Mesendoderm (in vitro differentiated cells): ENCODE measurements around the gene ARSG.
A peak's percentile ranks its signal among the peaks of the same experiment; 100 is the strongest.
"Not testable (repeated sequence)": the region's sequence is repeated elsewhere in the genome, so short reads cannot be mapped to it uniquely, and the experiment has no call there.

Experiments
- DNase-seq: peaks from one replicate; pipeline ENCODE4 v3.0.0; 2013
- H2AK5ac ChIP-seq: 2 replicates; pipeline ENCODE4 v1.6.1; 2013; ENCODE audit warnings: low read length, inconsistent platforms
- H2BK120ac ChIP-seq: 2 replicates; pipeline ENCODE4 v1.6.1; 2013; ENCODE audit warnings: low read depth, mild to moderate bottlenecking, low read length, moderate library complexity, mixed read lengths
- H2BK15ac ChIP-seq: replicated peaks from 2 replicates; pipeline ENCODE4 v1.6.1; 2013; ENCODE audit warnings: low read depth, mild to moderate bottlenecking, moderate library complexity
- H2BK5ac ChIP-seq: 2 replicates; pipeline ENCODE4 v1.6.1; 2013; ENCODE audit warnings: low read length, inconsistent platforms
- H3K18ac ChIP-seq: 2 replicates; pipeline ENCODE4 v1.6.1; 2013; ENCODE audit warnings: mild to moderate bottlenecking, low read length, mixed read lengths
- H3K23ac ChIP-seq: one replicate; pipeline ENCODE4 v1.6.1; 2013; ENCODE audit warnings: low read length
- H3K27ac ChIP-seq: 2 replicates; pipeline ENCODE4 v1.5.1; 2013; ENCODE audit warnings: low read depth, mild to moderate bottlenecking, inconsistent platforms, low read length, moderate library complexity
- H3K27me3 ChIP-seq: 2 replicates; pipeline ENCODE4 v1.6.1; 2013; ENCODE audit warnings: low read length, control low read depth, mild to moderate bottlenecking, inconsistent platforms; ENCODE audit not compliant: insufficient read depth, poor library complexity
- H3K36me3 ChIP-seq: 2 replicates; pipeline ENCODE4 v1.6.1; 2013; ENCODE audit warnings: low read length, inconsistent platforms; ENCODE audit not compliant: control insufficient read depth, insufficient read depth
- H3K4ac ChIP-seq: one replicate; pipeline ENCODE4 v1.6.1; 2013; ENCODE audit warnings: low read depth, mild to moderate bottlenecking, low read length, moderate library complexity
- H3K4me1 ChIP-seq: 2 replicates; pipeline ENCODE4 v1.6.1; 2013; ENCODE audit warnings: low read depth, low read length, inconsistent platforms; ENCODE audit not compliant: control insufficient read depth
- H3K4me2 ChIP-seq: 2 replicates; pipeline ENCODE4 v1.6.1; 2013; ENCODE audit warnings: low read length
- H3K4me3 ChIP-seq: 2 replicates; pipeline ENCODE4 v1.5.1; 2013; ENCODE audit warnings: mild to moderate bottlenecking, low read length
- H3K56ac ChIP-seq: one replicate; pipeline ENCODE4 v1.6.1; 2013; ENCODE audit warnings: low read length
- H3K79me1 ChIP-seq: 2 replicates; pipeline ENCODE4 v1.6.1; 2013; ENCODE audit warnings: low read length, inconsistent platforms
- H3K79me2 ChIP-seq: 2 replicates; pipeline ENCODE4 v1.6.1; 2013; ENCODE audit warnings: mild to moderate bottlenecking, low read length; ENCODE audit not compliant: control insufficient read depth, insufficient read depth
- H3K9ac ChIP-seq: 2 replicates; pipeline ENCODE4 v1.6.1; 2013; ENCODE audit warnings: low read length, inconsistent platforms
- H4K5ac ChIP-seq: one replicate; pipeline ENCODE4 v1.6.1; 2013; ENCODE audit warnings: low read length
- H4K8ac ChIP-seq: one replicate; pipeline ENCODE4 v1.6.1; 2013; ENCODE audit warnings: low read depth, mild to moderate bottlenecking, control low read depth, low read length, moderate library complexity
- WGBS: extraction: QIAGEN DNeasy Blood & Tissue Kit; methylation state at CpG from one replicate; pipeline ENCODE4 v1.1.7; 2013; ENCODE audit warnings: low lambda C conversion rate, missing lambda C conversion rate; ENCODE audit not compliant: insufficient coverage; ENCODE audit errors: extremely low coverage; 5-methylcytosine and 5-hydroxymethylcytosine counted together

Gene ARSG

DNA sequence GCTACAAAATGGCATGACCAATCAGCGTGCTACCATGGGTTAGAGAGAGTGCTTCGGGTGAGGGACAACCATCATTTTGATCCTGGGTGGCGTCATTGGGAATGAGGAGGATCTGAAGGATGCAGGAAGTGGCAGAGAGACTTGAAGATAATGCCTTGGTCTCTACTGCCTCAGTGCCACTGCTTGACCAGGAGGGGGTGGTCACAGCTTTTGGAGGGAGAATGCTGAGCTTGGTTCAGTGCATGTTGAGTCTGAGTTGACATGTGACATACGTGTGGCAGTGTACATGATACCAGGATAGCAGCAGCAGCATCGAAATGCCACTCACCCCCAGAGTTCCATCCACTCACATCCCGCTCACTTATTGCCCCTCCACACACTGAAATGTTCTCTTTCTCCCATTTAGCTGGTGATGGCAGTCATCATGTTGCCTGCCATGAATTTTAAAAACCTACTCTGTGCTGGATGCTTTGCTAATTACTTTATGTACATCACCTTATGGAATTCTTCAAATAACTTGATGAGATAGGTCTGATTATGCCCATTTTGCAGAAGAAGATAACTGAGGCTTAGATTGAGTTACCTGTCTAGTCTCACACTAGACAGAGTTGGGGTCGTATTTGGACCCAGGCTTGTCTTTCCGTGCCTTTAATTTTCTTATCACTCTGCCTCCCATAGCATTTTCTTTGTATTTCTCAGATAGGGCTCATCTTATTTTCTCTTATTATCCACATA is 36.7 kb downstream of the ARSG start:
- Histone ChIP-seq H3K4ac (no peak overlapping the region), H2BK120ac (no peak overlapping the region), H3K4me2 (no peak overlapping the region), H3K56ac (no peak overlapping the region), H4K8ac (no peak overlapping the region), H3K27ac (no peak overlapping the region), H2BK5ac (no peak overlapping the region), H3K36me3 (no peaks in the 10 kb centered on the region), H3K79me2 (no peaks in the 10 kb centered on the region), H3K9ac (no peak overlapping the region), H3K27me3 (no peaks in the 10 kb centered on the region), H3K23ac (no peak overlapping the region), H2AK5ac (no peak overlapping the region), H3K4me3 (no peak overlapping the region), H3K79me1 (no peaks in the 10 kb centered on the region), H3K4me1 (no peaks in the 10 kb centered on the region), H4K5ac (no peak overlapping the region), H3K18ac (no peak overlapping the region), H2BK15ac (no peak overlapping the region)
- WGBS = no CpG with 5 or more reads among the region's 8 CpGs
- peak; percentile 34 for DNase-seq

DNA sequence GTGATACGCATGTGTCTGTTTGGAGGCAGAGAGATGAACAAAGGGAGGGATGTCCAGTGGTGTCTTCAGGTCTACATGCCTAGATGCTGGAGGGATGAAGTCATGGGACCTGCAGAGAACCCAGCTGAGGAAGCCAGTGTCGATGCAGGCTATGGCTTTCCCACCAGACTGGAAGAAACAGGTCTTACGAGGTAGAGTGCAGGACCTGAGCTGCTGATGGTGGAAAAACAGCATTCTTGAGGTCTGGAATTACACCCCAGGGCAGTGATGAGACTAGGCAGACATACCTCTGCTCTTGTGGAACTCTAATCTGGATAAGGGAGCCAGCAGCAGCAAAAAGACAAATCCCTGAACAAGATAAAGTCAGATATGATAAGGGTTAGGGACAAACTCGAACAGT is 37.4 kb downstream of the ARSG start:
- Histone ChIP-seq H2AK5ac (no peak overlapping the region), H3K9ac (no peak overlapping the region), H3K4me1 (no peaks in the 10 kb centered on the region), H3K36me3 (no peaks in the 10 kb centered on the region), H4K8ac (no peak overlapping the region), H3K18ac (no peak overlapping the region), H2BK15ac (no peak overlapping the region), H3K79me2 (no peaks in the 10 kb centered on the region), H3K27ac (no peak overlapping the region), H3K4me2 (no peak overlapping the region), H3K79me1 (no peaks in the 10 kb centered on the region), H2BK5ac (no peak overlapping the region), H2BK120ac (no peak overlapping the region), H3K4ac (no peak overlapping the region), H3K4me3 (no peak overlapping the region), H3K23ac (no peak overlapping the region), H4K5ac (no peak overlapping the region), H3K27me3 (no peaks in the 10 kb centered on the region), H3K56ac (no peak overlapping the region)
- WGBS = no CpG with 5 or more reads among the region's 4 CpGs
- DNase-seq = peak; percentile 91

DNA sequence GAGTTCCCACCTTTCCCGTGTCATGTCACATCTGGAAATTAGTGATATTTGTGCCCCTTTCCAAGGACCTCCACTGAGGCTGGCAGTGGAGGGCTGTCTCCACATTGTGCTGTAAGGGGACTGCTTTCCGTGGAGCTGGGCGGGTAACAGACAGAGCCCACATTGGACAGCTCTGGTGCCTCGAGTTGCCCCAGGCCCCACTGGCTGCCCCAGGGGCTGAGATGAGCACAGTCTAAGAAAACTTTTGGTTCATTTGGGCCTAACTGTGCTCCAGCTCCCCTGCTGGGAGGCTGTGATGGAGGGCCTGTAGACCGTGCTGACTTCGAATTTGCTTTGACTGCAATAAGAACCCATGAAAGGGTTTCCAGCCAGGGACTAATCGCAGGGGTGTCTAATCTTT is 38.0 kb downstream of the ARSG start:
- Histone ChIP-seq H3K9ac (no peak overlapping the region), H3K27me3 (no peaks in the 10 kb centered on the region)

GRCh38 chr17:68331932-68332331 is 40.6 kb downstream of the ARSG start:
- not testable (repeated sequence) for H2BK5ac ChIP-seq, H3K79me2 ChIP-seq, H3K79me1 ChIP-seq, H3K27ac ChIP-seq, H2BK15ac ChIP-seq, H3K36me3 ChIP-seq, H4K8ac ChIP-seq, H3K4me2 ChIP-seq, H3K9ac ChIP-seq, H3K18ac ChIP-seq, H3K23ac ChIP-seq, H3K4me3 ChIP-seq, H2AK5ac ChIP-seq, H3K4me1 ChIP-seq, H3K4ac ChIP-seq, H3K27me3 ChIP-seq, H3K56ac ChIP-seq, H2BK120ac ChIP-seq, H4K5ac ChIP-seq
- WGBS = no CpG with 5 or more reads among the region's 12 CpGs
- DNase-seq = peak; percentile 48

More for the DNA sequence above, 38.0 kb downstream of the ARSG start:
- Histone ChIP-seq H3K56ac (no peak overlapping the region), H2BK120ac (no peak overlapping the region), H2AK5ac (no peak overlapping the region), H3K4me3 (no peak overlapping the region), H3K23ac (no peak overlapping the region), H3K4me2 (no peak overlapping the region), H3K79me1 (no peaks in the 10 kb centered on the region), H3K4ac (no peak overlapping the region), H2BK15ac (no peak overlapping the region), H2BK5ac (no peak overlapping the region), H4K8ac (no peak overlapping the region), H3K79me2 (no peaks in the 10 kb centered on the region), H3K36me3 (no peaks in the 10 kb centered on the region), H3K4me1 (no peaks in the 10 kb centered on the region), H4K5ac (no peak overlapping the region), H3K27ac (no peak overlapping the region), H3K18ac (no peak overlapping the region)
- DNase-seq = no peak
- no CpG with 5 or more reads among the region's 7 CpGs for WGBS

DNA sequence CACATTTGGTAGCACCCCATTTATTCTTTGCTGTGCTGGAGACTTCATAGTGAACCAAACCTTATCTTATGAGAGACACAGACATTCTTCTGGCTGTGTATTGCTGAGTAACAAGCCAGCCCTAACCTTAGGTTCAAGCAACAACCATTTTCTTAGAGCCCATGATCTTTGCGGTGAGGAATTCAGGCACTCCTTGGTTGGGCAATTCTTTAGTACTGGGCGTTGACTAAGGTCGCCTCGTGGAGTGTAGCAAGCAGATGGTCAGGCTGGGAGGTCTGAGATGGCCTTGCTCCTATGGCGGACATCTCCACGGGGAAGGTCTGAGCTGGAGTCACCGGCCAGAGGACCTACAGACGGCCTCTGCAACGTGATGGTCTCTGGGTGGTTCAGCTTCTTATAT is 43.1 kb downstream of the ARSG start:
- Histone ChIP-seq H3K4me3 (no peak overlapping the region), H3K9ac (no peak overlapping the region), H3K18ac (no peak overlapping the region), H3K4ac (no peak overlapping the region), H3K27ac (no peak overlapping the region), H2AK5ac (no peak overlapping the region), H3K23ac (no peak overlapping the region), H3K79me2 (no peaks in the 10 kb centered on the region), H3K56ac (no peak overlapping the region), H3K4me2 (no peak overlapping the region), H2BK15ac (no peak overlapping the region), H3K4me1 (no peaks in the 10 kb centered on the region), H3K27me3 (no peaks in the 10 kb centered on the region), H4K8ac (no peak overlapping the region), H2BK5ac (no peak overlapping the region), H3K36me3 (no peaks in the 10 kb centered on the region), H2BK120ac (no peak overlapping the region), H3K79me1 (no peaks in the 10 kb centered on the region), H4K5ac (no peak overlapping the region)
- DNase-seq = no peak
- WGBS = no CpG with 5 or more reads among the region's 9 CpGs

DNA sequence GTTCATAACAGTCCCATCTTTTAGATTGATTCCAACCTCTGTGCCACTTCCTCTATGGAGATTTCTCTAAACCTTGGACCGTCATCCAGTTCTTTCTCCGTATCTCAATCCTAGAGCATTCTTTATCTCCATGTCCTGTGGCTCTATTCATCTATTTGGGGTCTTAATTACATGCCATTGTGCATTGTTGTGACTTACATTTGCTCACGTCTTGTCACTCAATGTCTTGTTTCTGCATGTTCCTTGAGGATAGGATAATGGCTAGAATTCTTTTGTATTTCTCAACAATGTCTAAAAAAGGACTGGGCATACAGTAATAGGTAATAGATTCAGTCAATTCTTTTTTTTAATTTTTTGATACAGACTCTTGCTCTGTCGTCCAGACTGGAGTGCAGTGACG is 50.2 kb downstream of the ARSG start:
- no peak overlapping the region for H2BK5ac ChIP-seq
- no peak for DNase-seq
- H3K23ac ChIP-seq = no peak overlapping the region
- no peak overlapping the region for H3K9ac ChIP-seq
- no peak overlapping the region for H4K8ac ChIP-seq
- H4K5ac ChIP-seq = no peak overlapping the region
- H3K4ac ChIP-seq = no peak overlapping the region
- H3K4me1 ChIP-seq = no peaks in the 10 kb centered on the region
- H3K4me2 ChIP-seq = no peak overlapping the region
- H2AK5ac ChIP-seq = no peak overlapping the region
- no CpG with 5 or more reads among the region's 5 CpGs for WGBS
- no peaks in the 10 kb centered on the region for H3K27me3 ChIP-seq
- no peaks in the 10 kb centered on the region for H3K79me2 ChIP-seq
- H3K18ac ChIP-seq = no peak overlapping the region
- no peak overlapping the region for H3K27ac ChIP-seq
- H3K56ac ChIP-seq = no peak overlapping the region
- H2BK15ac ChIP-seq = no peak overlapping the region
- H2BK120ac ChIP-seq = no peak overlapping the region
- H3K36me3 ChIP-seq = no peaks in the 10 kb centered on the region
- no peaks in the 10 kb centered on the region for H3K79me1 ChIP-seq
- no peak overlapping the region for H3K4me3 ChIP-seq
